ENCODE data around the gene LRCH3. TPM values are rescaled to one million over a fixed set of nuclear protein-coding genes. Genes with fewer than 3 reads are reported as not detected.

LRCH3 gene
- total RNA-seq, 1 experiment from 2014 or later: 56.4 TPM

DNA sequence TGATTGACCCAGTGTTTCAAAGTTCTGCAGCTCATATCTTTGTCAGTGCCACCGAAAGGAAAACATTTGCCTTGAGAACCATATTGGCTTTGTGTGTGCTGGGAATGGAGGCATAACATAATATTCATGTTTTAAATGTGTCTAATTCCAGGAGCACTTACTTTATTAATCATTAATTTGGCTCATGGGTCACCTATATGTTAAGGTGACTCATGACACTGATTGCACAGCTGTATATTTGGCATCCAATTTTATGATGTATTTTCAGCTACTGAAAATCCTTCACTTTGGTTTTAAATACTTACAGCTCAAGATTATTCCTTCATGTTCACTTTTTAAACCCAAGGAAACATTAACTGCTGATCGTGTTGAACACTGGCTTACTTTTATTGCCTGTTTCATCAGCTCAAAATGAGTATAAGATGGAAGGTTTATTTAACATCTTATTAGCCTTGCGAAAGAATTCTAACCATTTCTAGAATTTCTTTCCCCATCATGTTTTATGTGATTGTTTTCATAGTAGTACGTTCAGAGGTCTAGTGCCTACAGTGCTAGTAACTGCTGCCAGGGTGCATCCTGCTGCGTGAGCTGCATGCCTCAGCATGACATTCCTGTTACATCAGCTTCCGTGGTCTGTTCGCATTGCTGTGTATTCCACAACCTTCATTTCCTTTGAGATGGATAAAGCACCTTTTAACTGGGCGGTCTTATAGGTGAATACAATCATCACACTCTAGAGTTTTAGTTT lies 63.7 kb downstream of the LRCH3 start:
- Histone ChIP-seq H4K20me1 (ENCODE audit: control insufficient read depth, insufficient read depth, insufficient read length) (no peaks in the 10 kb centered on the region), H3K27me3 (ENCODE audit: insufficient read depth, low read length) (no peaks in the 10 kb centered on the region), H2BK5ac (ENCODE audit: insufficient read length, low read length) (peak overlapping the region; percentile 69), H4K91ac (ENCODE audit: insufficient read length, low read depth, low read length) (no peak overlapping the region), H3K9ac (ENCODE audit: extremely low read depth, insufficient read length, low read length) (no peak overlapping the region), H3K27ac (ENCODE audit: insufficient read length, low read depth, low read length) (peak overlapping the region; percentile 97), H2BK15ac (ENCODE audit: low read depth, low read length) (no peak overlapping the region), H3K4ac (ENCODE audit: low read depth, low read length) (no peak overlapping the region), H3K14ac (ENCODE audit: insufficient read depth, low read length) (no peak overlapping the region), H2AFZ (ENCODE audit: low read length) (no peak overlapping the region), H3K56ac (ENCODE audit: insufficient read length, low read depth, low read length) (no peak overlapping the region), H3K4me1 (ENCODE audit: insufficient read depth, low read length) (peaks cover 7% of the 10 kb centered on the region), H3K4me2 (ENCODE audit: insufficient read depth, insufficient read length, low read length) (peak overlapping the region; percentile 0), H2AK5ac (ENCODE audit: insufficient read length, low read length) (no peak overlapping the region), H2BK120ac (ENCODE audit: low read depth, low read length, poor library complexity, severe bottlenecking) (no peak overlapping the region), H3K18ac (ENCODE audit: insufficient read length, low read depth, low read length) (no peak overlapping the region), H3K23me2 (ENCODE audit: insufficient read length, low read depth, low read length, poor library complexity, severe bottlenecking) (no peaks in the 10 kb centered on the region), H4K8ac (replicated peaks; ENCODE audit: insufficient read length, low read depth, low read length) (no peak overlapping the region), H3T11ph (ENCODE audit: low read length) (peak overlapping the region; percentile 89), H2BK12ac (ENCODE audit: insufficient read length, low read depth, low read length) (no peak overlapping the region), H3K23ac (ENCODE audit: insufficient read length, low read depth, low read length) (no peak overlapping the region), H4K5ac (ENCODE audit: insufficient read length, low read depth, low read length) (no peak overlapping the region), H3K79me1 (ENCODE audit: insufficient read depth, low read depth, low read length, poor library complexity, severe bottlenecking) (no peaks in the 10 kb centered on the region), H2BK20ac (ENCODE audit: low read depth, low read length, poor library complexity, severe bottlenecking) (no peak overlapping the region), H3K9me3 (ENCODE audit: control insufficient read depth, low read depth, low read length) (no peaks in the 10 kb centered on the region), H3K79me2 (ENCODE audit: insufficient read depth, low read length) (no peaks in the 10 kb centered on the region)
- peaks cover 0 to 8% of the 10 kb centered on the region in 2 experiments; a peak in 3 of 5 replicates for H3K9me3 Mint-ChIP-seq
- H3K4me3 Mint-ChIP-seq: no peak overlapping the region; a peak in 1 of 5 replicates
- H3K27me3 Mint-ChIP-seq (ENCODE audit: low read depth): no peaks in the 10 kb centered on the region; the same call in 1 of the 2 replicates
- peak; percentile 80 for DNase-seq
- H3K27ac Mint-ChIP-seq: peak overlapping the region; percentile 93 to 98 (median 96)
- H3K36me3 Mint-ChIP-seq (ENCODE audit: insufficient read depth in 1 of 3, low read depth in 3 of 3): peaks cover 42 to 61% (median 56%) of the 10 kb centered on the region in 3 experiments
- H3K4me1 Mint-ChIP-seq: peaks cover 38 to 51% of the 10 kb centered on the region in 2 experiments
- no CpG with 5 or more reads among the region's 8 CpGs for WGBS (ENCODE audit: extremely low coverage, insufficient read length, low lambda C conversion rate)
- TF ChIP-seq, protein P1, sequence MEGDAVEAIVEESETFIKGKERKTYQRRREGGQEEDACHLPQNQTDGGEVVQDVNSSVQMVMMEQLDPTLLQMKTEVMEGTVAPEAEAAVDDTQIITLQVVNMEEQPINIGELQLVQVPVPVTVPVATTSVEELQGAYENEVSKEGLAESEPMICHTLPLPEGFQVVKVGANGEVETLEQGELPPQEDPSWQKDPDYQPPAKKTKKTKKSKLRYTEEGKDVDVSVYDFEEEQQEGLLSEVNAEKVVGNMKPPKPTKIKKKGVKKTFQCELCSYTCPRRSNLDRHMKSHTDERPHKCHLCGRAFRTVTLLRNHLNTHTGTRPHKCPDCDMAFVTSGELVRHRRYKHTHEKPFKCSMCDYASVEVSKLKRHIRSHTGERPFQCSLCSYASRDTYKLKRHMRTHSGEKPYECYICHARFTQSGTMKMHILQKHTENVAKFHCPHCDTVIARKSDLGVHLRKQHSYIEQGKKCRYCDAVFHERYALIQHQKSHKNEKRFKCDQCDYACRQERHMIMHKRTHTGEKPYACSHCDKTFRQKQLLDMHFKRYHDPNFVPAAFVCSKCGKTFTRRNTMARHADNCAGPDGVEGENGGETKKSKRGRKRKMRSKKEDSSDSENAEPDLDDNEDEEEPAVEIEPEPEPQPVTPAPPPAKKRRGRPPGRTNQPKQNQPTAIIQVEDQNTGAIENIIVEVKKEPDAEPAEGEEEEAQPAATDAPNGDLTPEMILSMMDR (conservative IDR thresholded peaks at IDR 0.05): no peak
